Mammary epithelial cell (primary cell): ENCODE data around the gene GLDN.

ENCODE experiments used
- CTCF ChIP-seq, 2 donors: IDR thresholded peaks in 1 of 2; conservative IDR thresholded peaks in 1 of 2; 2 replicates each; pipeline ENCODE4 v1.5.1; 2011 to 2012; ENCODE audit warnings: inconsistent platforms in 2 of 2, low read length in 2 of 2, mild to moderate bottlenecking in 2 of 2, control low read depth in 1 of 2, low read depth in 1 of 2; ENCODE audit not compliant: insufficient read depth in 1 of 2; ENCODE audit errors: extremely low read depth in 1 of 2
- EZH2 ChIP-seq: IDR thresholded peaks from 2 replicates; pipeline ENCODE4 v1.6.1; 2012; ENCODE audit warnings: low read length, inconsistent platforms, borderline replicate concordance

GRCh38 chr15:51307811-51308210, 33.6 kb upstream of the GLDN start:
- TF ChIP-seq CTCF (conservative IDR thresholded peaks at IDR 0.05 in 1 of 2, IDR thresholded peaks at IDR 0.05 in 1 of 2; ENCODE audit: extremely low read depth in 1 of 2, insufficient read depth in 1 of 2, low read depth in 1 of 2, low read length in 2 of 2) (no peak), EZH2 (no peak)
